Colonic mucosa (tissue), 4 donors: ENCODE data around the gene DPYSL3. TPM values are rescaled to one million over a fixed set of nuclear protein-coding genes. Genes with fewer than 3 reads are reported as not detected.
A peak's percentile ranks its signal among the peaks of the same experiment; 100 is the strongest.
"Not testable (repeated sequence)": the region's sequence is repeated elsewhere in the genome, so short reads cannot be mapped to it uniquely, and the experiment has no call there.

ENCODE experiments used
- DNase-seq: peaks from one replicate; pipeline ENCODE4 v3.0.0-alpha.2; 2020
- H3K27ac ChIP-seq: fragments of 200-600 bp; one replicate; pipeline ENCODE4 v1.8.0; 2021
- H3K27me3 ChIP-seq: fragments of 200-600 bp; one replicate; pipeline ENCODE4 v1.8.0; 2021
- H3K36me3 ChIP-seq: fragments of 200-600 bp; one replicate; pipeline ENCODE4 v1.8.0; 2021
- H3K4me1 ChIP-seq: fragments of 200-600 bp; one replicate; pipeline ENCODE4 v1.8.0; 2021; ENCODE audit warnings: mild to moderate bottlenecking
- H3K4me3 ChIP-seq: fragments of 200-600 bp; one replicate; pipeline ENCODE4 v1.8.0; 2021
- H3K9ac ChIP-seq, 2 donors: one replicate each; pipeline ENCODE4 v1.7.0; 2013; ENCODE audit warnings: control low read depth in 2 of 2, low read depth in 2 of 2, low read length in 2 of 2
- H3K9me3 ChIP-seq: fragments of 200-600 bp; one replicate; pipeline ENCODE4 v1.8.0; 2021
- CTCF ChIP-seq: fragments of 200-600 bp; IDR thresholded peaks from one replicate; pipeline ENCODE4 v1.8.0; 2022; ENCODE audit warnings: antibody characterized with exemption, mild to moderate bottlenecking
- intact Hi-C: fragments of 100-400 bp; cut with DNase I; formaldehyde crosslinking; loops from one replicate; pipeline ENCODE4 v1.14.1; 2022
- total RNA-seq, 2 donors: library from RNA; stranded (reverse); fragmentation: NEBNext Ultra II Directional in 1 of 2; extraction: Animal tissue kit (Norgen Biotek cat#: 25700) in 1 of 2; gene quantifications; one replicate each; pipeline ENCODE4 v1.2.1, GENCODE V29; 2021
- donor health status: healthy.
- donor health status: DM: no; HTN: no; CAD: no.
- donor health status: DM: no; HTN: no; CAD: no.

Gene DPYSL3
- total RNA-seq, 2 donors from 2014 or later = 8.8 to 32.2 TPM

- no peak for TF ChIP-seq CTCF
- H3K9ac ChIP-seq = no peak overlapping the region
- no peak overlapping the region for H3K27ac ChIP-seq
- H3K27me3 ChIP-seq = no peaks in the 10 kb centered on the region
- no peaks in the 10 kb centered on the region for H3K9me3 ChIP-seq
- no peaks in the 10 kb centered on the region for H3K36me3 ChIP-seq
- intact Hi-C loops = loop anchor here (5.0 kb wide), 1 partner anchor 150 kb away; no protein-coding TSS in a partner anchor
- DNase-seq = no peak
- H3K4me3 ChIP-seq = no peak overlapping the region
- H3K4me1 ChIP-seq = no peaks in the 10 kb centered on the region
Observed at GRCh38 chr5:147372191-147372590, 137.7 kb downstream of the DPYSL3 start.

DNA sequence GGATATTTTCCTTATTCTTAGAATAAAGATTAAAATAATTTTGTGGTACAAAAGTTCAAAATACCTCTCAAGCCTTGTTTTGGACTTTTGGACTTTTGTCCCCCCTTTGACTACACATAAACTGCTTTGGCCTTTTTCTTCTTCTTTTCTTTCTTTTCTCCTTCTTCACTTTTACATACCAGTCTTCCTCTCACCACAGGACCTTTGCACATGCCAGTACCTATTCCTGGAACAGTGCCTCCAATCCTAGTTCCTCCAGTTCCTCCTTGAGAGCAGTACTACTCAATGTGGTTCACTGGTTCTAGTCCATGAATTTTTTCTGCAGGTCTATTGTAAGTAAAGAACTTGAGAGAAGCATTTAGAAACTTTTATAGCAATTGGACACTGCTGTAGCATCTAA, 138.6 kb downstream of the DPYSL3 start:
- Histone ChIP-seq H3K4me1 (no peaks in the 10 kb centered on the region), H3K27ac (no peak overlapping the region), H3K9ac (no peak overlapping the region), H3K27me3 (no peaks in the 10 kb centered on the region), H3K36me3 (no peaks in the 10 kb centered on the region), H3K4me3 (no peak overlapping the region), H3K9me3 (no peaks in the 10 kb centered on the region)
- intact Hi-C loops = loop anchor here (5.0 kb wide), 1 partner anchor 149 kb away; no protein-coding TSS in a partner anchor
- no peak for TF ChIP-seq CTCF
- no peak for DNase-seq

DNA sequence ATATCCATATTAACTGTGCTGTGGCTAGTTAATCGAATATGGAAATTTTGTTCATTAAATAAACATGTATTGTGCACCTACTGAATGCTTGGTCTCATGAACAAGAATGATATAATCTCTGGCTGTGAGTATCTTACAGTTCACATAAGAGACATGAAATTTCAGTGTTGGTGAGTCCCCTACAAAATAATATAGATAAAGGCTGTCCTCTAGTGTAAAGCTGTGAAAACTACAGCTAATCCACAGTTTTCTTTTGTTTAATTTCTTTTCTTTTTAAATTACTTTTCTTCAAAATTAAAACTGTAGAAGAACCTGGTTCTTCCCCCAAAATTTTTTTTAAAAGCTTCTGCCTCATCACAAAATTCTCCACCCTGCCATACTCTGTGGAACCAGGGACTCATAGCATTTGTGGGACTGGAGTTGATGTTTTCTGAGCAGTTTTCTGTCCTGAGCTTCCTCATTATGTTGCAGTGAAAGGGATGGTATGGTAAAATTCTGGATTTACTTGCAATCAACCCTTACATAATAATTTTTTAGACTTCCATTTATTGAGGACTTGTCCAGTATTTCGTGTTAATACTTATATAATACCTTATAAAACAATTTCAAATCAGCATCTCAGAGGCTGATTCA, 140.0 kb downstream of the DPYSL3 start:
- H3K9me3 ChIP-seq = no peaks in the 10 kb centered on the region
- no peaks in the 10 kb centered on the region for H3K27me3 ChIP-seq
- H3K4me1 ChIP-seq = no peaks in the 10 kb centered on the region
- TF ChIP-seq CTCF = peak; percentile 41
- H3K36me3 ChIP-seq = no peaks in the 10 kb centered on the region
- DNase-seq = no peak
- no peak overlapping the region for H3K9ac ChIP-seq
- no peak overlapping the region for H3K27ac ChIP-seq
- intact Hi-C loops = loop anchor here (5.0 kb wide), 1 partner anchor 148 kb away; no protein-coding TSS in a partner anchor
- H3K4me3 ChIP-seq = no peak overlapping the region

- H3K27me3 ChIP-seq, intact Hi-C loops, H3K36me3 ChIP-seq, H3K4me3 ChIP-seq, H3K27ac ChIP-seq, H3K9ac ChIP-seq, H3K9me3 ChIP-seq, H3K4me1 ChIP-seq, DNase-seq: not testable (repeated sequence)
Observed at GRCh38 chr5:147367381-147367780, 142.5 kb downstream of the DPYSL3 start.

DNA sequence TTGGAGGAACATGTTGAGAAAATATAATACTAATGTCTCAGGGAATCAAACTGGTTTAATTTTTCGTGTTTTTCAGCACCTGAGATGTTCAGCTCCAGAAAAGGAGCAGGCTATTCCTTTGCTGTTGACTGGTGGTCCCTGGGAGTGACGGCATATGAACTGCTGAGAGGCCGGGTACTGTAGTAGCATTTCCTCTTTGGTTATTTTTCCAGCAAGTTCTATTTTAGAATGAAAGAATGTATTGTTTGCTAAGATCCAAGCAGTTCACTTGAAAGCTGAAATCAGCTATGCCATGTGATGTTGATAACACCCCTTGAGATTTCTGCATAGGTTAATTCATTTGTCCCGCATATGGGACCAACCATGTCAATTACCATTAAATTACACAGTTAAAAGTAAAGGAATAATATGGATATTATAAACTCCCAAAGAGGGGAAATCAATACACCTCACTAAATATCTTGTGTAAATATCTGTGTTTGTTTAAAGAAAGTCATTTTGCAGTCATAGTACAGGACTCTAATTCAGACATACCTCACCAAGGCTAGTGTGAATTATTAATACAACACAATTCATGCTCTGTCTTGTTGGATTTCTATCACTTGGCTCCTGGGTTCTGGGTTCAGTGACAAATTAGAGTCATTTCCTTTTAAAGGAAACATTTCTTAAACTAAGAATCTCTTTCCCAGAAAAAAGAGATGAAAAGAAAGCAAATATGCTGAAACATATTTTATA, 148.3 kb downstream of the DPYSL3 start:
- Histone ChIP-seq H3K4me3 (no peak overlapping the region), H3K36me3 (no peaks in the 10 kb centered on the region), H3K9me3 (no peaks in the 10 kb centered on the region), H3K4me1 (no peaks in the 10 kb centered on the region), H3K9ac (no peak overlapping the region), H3K27me3 (no peaks in the 10 kb centered on the region), H3K27ac (no peak overlapping the region)
- TF ChIP-seq CTCF = no peak
- no peak for DNase-seq
- intact Hi-C loops = no loop called here

DNA sequence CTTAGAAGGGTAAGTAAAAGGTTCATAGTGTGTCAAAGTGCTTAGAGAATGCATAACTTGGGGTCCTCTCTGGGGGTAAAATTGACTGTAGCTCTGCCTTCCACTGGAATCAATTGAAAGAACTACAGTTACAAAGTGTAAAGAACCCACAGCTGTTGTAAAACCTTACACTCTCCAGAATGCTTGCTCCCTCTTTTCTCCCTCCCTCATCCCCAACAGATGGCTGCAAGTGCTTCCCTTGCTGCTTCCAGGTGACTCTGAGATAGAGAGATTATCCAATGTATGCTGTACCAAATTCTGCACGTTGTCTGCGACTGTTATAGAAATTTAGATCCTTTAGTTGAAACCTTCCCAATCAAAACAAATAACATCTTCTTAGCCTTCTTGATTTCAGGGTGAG, 149.1 kb downstream of the DPYSL3 start:
- H3K27ac ChIP-seq = no peak overlapping the region
- H3K9me3 ChIP-seq = no peaks in the 10 kb centered on the region
- no peak for DNase-seq
- no peak overlapping the region for H3K4me3 ChIP-seq
- no peaks in the 10 kb centered on the region for H3K4me1 ChIP-seq
- H3K9ac ChIP-seq = no peak overlapping the region
- H3K27me3 ChIP-seq = no peaks in the 10 kb centered on the region
- no peak for TF ChIP-seq CTCF
- intact Hi-C loops = no loop called here
- H3K36me3 ChIP-seq = no peaks in the 10 kb centered on the region
